Measurements from ENCODE around the gene BEND5. TPM values are rescaled to one million over a fixed set of nuclear protein-coding genes. Genes with fewer than 3 reads are reported as not detected.

The BEND5 gene
- total and polyA plus RNA-seq, 2 of the 8 experiments (the other 6 are each of a cell fraction or from before 2014, with no cell fraction given) = 3.8 to 7.5 TPM

GRCh38 chr1:48765335-48765734 is 11.4 kb downstream of the BEND5 start (continued):
- TF ChIP-seq CHD7 (IDR thresholded peaks at IDR 0.05; ENCODE audit: insufficient replicate concordance, low read length) = no peak
- no peak for TF ChIP-seq ASH2L (IDR thresholded peaks at IDR 0.05; ENCODE audit: low read length)
- TF ChIP-seq SIRT6 (IDR thresholded peaks at IDR 0.05; ENCODE audit: low read length) = no peak
- TF ChIP-seq RXRA (IDR thresholded peaks at IDR 0.05; ENCODE audit: insufficient read depth, low read depth, low read length) = no peak
- no peak for TF ChIP-seq USF2 (IDR thresholded peaks at IDR 0.05; ENCODE audit: low read length)
- no peak for TF ChIP-seq ATF2 (IDR thresholded peaks at IDR 0.05; ENCODE audit: low read length)
- TF ChIP-seq RAD21 (IDR thresholded peaks at IDR 0.05 in 1 of 2, conservative IDR thresholded peaks at IDR 0.05 in 1 of 2; ENCODE audit: low read depth in 2 of 2, low read length in 2 of 2) = no peak
- no peak for TF ChIP-seq TAF7 (optimal IDR thresholded peaks at IDR 0.05; ENCODE audit: borderline replicate concordance, low read depth, low read length)
- no peak for TF ChIP-seq MAFK (IDR thresholded peaks at IDR 0.05; ENCODE audit: low read depth, low read length)

Data from H1 (cell line).